HS-5 (cell line): ENCODE results near the gene LITAF.

ENCODE experiments used
- DNase-seq: peaks from one replicate; pipeline ENCODE4 v3.0.0-alpha.2; 2012; ENCODE audit warnings: low read depth

Gene LITAF

DNA sequence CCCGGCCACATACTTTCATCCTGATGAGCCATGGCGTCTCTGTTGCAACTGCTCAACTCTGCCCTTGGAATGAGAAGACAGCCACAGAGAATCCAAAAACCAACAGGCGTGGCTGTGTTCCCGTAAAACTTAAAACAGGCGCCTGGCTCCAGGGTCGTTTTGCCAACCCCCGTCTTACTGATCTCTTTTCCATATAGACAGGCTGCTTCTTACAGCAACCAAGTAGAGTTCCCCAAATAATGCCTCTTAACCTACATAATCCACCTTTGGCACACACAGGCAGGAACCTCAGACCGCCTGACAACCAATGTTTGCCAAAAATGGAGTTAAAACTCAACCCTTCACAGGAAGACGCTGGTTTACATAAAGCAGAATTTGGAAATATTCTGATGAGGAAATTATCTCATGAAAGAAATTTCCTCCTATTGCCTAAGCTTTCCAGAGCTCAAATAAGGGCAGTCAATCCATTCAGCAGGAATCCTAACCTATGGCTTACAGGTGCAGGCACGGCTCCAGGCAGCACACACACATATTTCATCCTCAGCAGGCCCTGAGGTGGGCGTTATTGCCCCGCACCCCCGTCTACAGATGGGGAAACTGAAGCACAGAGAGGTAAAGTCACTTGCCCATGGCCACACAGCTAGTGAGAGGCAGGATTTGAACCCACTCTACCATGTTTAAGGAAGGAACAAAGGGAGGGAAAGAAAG is 35.8 kb downstream of the LITAF start:
- no peak for DNase-seq

DNA sequence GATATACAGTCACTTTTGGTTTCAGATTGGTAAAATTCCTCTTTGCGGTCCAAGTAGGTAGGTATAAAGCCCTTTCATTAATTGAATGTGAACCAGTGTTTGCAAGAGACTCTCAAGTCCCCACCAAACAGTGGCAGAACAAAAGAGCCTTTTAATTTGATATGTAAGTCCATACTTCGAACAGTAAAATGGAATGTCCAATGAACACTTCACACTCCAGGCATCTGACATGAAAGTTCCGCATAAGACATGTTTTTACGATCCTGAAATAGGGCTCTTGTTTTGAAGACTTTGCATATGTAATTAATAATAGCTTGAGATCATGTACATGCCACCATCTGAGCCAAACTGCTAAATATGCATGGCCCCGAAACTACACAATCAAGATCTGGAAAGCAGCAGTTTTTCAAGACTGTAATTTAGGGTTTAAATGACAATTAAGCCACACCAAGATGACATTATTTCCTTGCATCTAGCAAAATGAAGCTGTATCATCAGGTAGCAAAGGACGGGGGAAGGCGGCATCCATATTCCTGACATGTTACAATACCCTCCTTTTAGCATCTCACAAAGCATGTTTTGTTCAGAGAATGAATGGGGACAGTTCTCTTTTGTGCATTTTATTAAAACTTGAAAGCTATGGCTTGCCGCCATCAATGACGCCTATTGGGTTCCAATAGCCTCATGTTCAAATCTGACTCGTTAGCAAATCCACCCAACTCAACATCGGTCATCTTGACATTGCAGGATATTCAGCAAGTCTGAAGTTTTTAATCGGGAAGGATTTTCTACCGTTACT is 39.4 kb downstream of the LITAF start:
- DNase-seq: no peak

DNA sequence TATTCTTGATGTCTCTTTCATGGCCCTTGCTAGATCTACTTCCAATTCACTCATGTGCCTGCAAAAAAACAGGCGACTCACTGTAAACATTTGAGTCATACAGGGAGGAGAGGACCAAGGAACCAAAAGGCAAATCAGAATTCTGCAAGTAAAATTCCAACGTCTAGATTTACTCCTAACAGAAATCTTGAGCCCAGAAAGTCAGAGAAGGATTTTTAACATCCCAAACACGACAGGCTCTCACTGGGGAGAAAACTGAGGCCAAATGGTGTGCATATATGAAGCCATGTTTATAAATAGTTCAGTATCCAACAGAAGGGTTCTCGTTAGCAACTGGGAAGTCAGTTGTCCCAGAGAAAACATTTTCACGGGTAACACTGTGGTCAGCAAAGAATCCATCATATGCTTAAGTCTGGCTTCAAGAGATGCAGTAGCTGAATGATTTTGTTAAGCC is 40.1 kb downstream of the LITAF start:
- peak; percentile 8 for DNase-seq

DNA sequence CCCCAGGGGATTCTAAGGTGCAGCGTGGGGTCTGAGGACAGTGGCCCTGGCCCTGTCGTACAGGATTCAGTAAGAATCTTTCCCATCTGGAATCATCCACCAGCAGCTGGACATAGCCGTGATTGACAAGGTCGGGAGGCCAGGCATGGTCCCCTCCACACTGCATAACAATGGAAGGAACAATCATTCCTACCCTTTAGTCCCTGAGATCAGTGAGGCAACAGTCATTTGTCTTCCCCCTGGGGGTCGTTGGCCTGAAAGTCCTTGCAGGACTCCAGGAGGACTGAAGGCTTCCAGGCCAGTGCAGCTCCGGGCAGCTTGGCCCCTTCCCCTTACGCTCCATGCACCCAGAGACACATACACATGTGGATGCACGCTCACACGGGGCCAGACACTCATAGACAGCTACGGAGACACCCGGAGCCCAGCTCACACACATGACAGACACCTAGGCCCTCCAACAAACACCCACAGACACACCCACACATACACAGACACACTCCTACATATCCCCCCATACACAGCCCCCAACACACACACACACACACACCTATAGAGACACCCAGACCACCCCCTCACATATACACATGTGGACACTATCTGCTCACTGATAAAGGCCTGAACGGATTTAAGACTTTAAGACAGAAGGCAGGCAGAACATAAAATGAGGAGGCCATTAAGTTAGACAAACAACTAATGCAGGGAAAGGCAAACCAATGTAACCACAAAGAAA is 42.9 kb downstream of the LITAF start:
- no peak for DNase-seq

DNA sequence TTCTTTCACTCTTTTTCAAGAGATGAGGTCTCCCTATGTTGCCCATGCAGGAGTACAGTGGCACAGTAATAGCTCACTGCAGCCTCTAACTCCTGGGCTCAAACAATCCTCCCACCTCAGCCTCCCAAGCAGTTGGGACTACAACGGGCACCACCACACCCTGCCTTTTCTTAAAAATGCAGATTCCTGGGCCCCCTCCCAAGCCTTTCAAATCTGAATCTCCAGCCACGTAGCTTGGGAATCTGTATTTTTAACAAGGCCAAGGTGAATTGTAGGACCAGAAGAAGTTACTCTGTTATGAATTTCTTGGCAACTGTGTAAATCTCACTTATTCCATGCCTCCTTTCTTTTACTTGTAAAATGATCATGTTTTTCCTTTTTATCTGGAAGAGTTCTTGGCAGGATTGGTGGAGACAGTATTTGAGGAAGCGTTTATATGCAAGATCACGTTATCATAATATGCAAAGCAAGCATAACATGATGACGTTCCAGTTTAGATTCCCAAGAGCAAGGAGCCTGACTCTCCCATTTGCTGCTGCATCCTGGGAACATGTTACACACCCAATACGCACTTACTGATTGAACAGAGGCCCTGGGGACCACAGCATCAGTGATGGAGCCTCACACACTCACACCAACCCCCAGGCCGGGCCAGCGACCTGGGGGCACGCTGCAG is 44.5 kb downstream of the LITAF start:
- DNase-seq: no peak

DNA sequence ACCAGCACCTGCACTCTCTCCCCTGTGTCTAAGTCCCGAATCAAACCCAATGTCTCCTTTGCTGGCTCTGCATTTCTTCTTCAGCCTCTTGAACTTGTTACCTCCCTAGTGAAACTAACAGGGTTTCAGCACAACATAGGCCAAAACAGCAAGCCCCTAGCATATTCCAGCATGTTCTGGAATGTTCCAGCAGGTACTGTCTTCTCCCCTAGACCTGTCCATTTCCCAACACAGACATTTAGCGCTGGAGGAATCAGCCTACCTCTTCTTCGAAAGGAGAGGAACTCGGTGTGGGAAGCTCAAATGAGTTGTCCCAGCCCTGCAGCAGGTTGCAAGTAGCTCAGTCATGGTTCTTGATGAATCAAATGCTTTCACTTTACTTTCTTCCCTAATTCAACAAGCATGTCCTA is 47.1 kb downstream of the LITAF start:
- DNase-seq: no peak

DNA sequence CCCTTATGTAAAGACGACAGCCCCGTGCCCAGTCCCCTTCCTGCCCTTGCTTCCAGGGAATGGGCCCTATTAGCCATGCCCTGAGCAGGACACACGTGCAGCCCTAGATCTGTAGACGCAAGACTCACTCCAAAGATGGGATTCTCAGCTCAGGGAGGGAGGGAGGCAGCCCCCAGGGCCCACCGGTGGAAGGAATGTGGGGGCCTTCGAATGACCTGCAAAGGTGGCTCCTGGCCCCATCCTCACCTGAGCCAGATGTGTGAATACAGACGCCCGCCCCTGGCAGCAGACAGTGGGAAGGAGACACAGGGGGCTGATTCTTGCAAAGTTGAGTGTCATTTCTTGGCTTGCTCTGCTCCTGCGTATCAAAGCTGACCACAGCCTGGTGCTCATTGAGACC is 47.8 kb downstream of the LITAF start:
- no peak for DNase-seq

DNA sequence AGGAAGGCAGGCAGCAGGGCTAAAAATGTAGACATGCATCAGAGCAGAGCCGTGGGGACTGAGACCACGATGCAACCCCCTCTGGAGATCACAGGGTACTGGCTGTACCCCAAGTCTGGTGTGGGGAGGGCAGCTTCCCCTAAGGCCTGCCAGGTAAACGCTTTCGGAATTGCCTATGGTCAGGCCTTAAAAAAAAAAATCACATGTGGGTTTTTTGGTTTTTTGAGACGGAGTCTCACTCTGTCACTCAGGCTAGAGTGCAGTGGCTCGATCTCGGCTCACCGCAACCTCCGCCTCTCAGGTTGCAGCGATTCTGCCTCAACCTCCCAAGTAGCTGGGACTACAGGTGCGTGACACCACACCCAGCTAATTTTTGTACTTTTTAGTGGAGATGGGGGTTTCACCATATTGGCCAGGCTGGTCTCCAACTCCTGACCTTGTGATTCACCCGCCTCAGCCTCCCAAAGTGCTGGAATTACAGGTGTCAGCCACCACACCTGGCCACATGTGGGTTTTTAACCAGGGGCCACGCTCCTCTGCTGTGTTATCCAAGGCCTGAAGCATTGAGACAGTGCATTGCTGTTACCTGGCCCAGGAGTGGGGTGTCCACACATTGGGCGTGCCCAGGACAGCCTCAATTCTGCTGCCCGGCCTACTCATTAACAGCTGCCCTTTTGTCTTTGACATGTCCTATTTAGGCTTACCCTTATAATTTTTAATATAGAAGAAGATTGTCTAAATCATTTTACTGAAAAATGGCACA is 50.4 kb downstream of the LITAF start:
- DNase-seq: no peak

DNA sequence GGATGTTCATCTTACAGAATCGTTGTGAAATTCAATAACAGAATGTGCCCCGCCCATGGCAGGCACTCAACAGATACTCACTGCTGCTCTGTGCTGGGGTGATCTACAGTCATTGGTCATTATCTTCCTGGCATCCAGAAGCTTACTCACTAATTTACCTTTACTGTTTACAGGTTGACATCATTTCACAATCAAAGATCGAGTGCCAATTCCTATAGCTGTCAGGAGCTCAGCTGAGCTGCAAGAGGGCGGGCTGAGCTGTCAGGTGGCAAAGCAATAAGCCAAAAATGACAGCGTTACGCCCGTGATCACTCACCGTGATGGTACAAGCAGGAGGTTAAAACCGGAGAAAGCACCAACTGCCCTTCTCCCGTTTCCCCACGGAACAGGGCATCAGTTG is 51.2 kb downstream of the LITAF start:
- no peak for DNase-seq

DNA sequence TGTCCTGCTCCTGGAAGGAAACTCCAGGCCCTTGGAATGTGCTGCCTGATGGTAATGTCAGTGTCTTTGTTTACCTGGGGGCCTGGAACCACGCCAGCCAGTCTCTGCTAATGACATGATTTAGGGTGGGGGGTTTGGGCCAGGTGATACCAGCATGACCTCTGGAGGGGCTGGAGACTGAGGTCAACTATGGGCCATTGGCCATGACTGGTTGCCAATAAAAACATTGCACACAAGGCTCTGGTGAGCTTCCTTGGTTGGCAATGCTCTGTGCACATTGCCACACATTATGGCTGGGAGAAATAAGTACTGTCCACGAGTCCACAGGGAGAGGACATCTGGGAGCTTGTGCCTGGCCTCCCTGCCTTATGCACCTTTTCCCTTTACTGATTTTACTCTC is 52.5 kb downstream of the LITAF start:
- DNase-seq: no peak

DNA sequence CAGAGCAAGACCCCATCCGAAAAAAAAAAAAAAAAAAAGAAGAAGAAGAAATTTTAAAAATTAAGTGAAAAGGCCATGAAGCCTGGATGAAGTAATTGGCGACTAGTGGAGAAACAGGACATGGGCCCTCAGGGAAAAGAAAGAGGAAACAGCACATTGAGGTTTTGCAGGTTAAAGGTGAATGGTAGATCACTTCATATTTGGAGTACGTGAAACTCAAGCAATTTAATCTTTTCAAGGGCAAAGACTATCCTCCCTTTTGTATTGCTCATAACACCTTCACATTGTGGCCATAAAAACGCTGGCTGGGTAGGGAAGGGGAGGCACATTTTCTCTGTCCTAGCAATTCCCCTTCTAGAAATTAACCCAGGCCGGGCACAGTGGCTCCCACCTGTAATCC is 53.1 kb downstream of the LITAF start:
- DNase-seq: no peak

DNA sequence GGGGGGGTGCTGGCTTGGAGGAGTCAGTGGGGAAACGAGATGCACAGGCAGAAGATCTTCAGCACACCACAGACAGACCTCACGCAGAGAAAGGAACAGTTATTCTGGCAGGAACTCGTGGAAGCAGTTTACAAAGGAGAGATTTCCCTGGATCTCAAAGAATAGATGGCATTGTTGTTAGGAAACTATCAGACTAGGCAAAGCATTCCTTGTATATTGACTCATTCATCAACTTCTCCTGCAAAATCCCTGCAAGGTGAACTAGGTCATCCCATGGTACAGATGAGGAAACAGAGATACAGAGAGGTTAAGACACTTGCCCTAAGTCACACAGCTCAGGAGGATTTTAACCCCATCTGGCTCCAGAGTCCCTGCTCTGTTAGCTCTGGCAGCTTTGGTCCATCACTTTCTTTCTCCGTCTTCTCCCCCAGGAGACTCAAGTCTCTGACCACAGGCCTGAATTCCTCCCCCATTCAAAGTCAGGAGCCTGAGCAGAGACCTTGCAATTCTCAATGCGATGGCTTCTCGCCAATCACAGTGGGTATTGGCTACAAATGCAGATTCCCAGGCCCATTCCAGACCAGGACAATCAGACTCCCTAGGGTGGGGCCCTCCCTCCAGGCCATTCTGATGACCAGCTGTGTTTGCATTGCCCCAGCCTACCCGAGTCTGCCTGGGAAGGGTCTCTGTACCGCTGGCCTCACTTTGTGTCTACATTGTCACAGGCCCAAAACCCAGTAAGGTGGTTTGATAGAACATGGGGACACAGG is 56.4 kb downstream of the LITAF start:
- DNase-seq: peak; percentile 8

DNA sequence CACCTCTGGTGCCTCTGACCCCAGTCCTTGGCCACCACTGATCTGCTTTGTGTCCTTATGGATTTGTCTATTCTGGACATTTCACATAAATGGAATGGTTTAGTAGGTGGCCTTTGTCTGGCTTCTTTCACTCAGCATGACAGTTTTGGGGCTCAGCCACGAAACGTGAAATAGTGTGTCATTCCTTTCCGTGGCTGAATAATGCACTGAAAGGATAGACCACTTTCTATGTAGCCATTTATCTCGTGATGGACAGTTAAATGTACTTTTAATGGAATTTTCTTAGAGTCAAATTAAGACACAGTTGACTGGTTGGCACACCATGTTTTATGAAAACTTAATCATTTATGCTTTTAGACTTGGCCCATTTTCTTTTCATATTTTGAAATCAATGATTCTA is 57.4 kb downstream of the LITAF start:
- no peak for DNase-seq

DNA sequence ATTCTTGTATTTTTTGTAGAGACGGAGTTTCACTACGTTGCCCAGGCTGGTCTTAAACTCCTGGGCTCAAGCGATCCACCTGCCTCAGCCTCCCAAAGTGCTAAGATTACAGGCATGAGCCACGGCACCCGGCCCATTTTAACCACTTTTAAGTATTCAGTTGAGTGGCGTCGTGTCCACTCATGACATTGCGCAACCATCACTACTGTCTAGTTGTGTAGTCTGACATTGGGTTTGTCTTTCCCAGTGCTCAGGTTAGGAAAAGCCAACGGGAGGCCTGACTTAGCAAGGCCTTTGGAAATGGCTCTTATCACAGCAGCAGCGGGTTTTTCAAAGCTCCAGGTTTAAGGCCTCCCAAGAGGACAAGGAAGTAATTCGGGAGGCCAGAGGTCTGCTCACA is 58.7 kb downstream of the LITAF start:
- DNase-seq: no peak

DNA sequence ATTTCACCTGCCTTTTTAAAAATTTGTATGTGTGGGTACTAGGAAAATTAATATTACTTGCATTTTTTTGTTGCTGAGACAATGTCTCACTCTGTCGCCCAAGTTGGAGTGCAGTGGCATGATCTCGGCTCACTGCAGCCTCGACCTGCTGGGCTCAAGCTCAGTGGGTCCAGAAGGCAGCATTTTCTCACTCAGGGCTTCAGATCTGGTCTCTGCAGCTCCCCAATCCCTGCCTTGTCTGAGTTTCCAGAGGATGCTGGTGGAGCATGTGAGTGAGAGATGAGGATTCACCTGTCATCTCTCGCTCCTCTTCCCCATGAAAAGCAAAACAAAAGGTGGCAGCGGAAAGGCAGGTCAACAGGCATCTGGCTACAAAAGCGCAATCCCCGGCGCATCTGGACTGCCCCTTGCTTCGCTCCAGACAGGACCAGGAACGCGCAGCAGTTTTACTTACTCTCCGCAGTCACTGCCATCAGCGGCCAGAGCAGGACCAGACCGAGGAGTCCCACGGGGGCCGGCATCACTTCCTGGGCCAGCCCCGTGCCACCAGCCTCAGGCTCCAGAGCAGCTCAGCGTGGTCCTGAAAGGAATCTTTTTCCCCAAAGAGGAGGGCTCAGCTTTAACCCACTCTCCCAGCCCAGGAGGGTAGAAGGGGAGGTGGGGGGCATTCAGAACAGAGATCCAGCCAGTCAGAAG is 59.9 kb downstream of the LITAF start:
- DNase-seq: no peak

DNA sequence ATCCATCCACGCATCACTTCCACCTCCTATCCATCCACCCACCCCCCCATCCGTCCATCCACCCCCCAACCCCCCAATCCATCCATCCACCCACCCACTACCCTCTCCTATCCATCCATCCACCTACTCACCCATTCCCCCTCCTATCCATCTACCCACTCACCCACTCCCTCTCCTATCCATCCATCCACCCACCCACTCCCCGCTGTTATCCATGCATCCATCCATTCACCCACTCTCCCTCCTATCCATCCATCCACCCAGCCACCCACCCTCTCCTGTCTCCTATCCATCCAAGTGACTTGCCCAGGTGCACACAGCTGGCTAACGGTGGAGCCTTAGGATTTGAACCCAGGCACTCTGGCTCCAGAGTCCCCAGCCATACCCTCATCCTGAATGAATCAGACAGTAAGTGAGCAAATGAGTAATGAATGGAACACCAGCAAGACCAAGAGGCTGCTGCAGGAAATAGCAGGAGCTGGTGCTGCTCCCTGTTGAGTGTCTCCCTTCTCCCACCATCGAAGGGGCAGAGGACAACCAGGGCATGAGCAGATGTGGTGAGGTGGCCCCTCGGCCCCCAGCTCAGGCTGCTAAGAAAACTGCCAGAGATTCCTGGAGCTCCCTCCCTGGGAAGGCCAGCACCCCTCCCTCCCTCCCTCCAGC is 62.5 kb downstream of the LITAF start:
- no peak for DNase-seq

DNA sequence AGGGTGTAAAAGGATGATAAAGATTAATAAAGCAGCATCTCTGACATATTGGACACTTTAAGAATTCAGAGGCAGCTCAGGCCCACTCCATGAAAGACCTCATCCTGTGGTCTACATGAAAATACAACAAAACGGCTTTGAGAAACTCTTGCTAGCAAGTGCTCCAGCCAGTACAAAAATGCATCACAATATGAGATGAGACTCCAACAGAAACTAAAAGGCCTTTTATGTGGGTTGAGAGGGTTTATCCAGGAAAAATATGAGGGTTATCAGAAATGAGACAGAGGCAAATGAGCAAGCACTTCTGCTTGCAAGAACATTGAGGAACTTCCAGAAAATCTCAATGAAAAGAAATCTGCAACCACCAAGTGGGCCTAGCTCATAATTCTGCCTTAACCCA is 65.7 kb downstream of the LITAF start:
- DNase-seq: no peak

DNA sequence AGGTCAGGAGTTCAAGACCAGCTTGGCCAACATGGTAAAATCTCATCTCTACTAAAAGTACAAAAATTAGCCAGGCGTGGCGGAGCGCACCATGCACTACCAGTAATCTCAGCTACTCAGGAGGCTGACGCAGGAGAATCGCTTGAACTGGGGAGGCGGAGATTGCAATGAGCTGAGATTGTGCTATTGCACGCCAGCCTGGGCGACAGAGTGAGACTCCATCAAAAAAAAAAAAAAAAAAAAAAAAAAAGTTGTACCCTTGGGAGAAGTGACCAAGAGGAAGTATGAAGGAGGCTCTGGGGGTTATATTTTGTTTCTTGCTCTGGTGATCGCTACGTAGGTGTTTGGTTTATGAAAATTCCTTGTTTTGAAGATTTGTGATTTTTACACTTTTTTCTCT is 66.3 kb downstream of the LITAF start:
- DNase-seq: no peak

DNA sequence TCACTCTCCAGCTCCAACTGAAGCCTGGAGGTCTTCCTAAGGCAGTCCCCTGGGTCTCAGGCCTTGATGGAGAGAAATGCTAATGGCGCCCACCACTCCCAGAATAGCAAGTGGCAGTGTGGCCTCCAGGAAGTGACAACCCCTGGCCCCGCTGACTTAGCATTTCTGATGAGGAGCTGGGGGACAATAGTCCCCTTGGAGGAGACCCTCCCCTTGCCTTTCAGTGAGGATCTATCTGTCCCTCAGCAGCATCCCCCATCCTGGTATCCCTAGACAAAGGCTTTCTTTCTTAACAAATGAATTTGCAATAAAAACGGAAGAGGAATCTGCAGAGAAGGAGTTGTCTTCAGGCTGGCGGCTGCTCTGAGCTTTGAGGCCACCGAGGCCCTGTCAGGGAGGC is 68.8 kb downstream of the LITAF start:
- no peak for DNase-seq
